ENCODE measurements around the gene PTGS2.
"Not testable (repeated sequence)": the region's sequence is repeated elsewhere in the genome, so short reads cannot be mapped to it uniquely, and the experiment has no call there.

PTGS2 gene

DNA sequence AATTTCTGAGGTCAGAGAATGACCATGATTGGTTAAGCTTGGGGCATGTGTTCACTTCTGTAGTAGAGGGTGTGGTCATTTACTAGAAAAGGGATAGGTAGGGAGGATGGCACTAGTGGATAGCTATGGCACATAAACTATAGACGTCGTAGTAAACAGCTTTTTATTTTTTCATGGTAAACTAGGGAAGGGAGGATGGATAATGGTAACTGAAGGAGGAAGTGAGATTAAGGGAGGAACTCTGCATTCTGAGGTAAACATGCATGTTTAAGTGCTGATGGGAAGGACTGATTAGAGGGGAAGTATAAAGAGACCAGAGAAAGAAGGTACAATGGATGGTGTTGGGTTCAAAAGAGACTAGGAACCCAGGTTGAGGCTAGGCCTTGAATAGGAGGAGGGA is 26.9 kb downstream of the PTGS2 start:
- H3K36me3 Mint-ChIP-seq (ENCODE audit: low read depth): no peaks in the 10 kb centered on the region
- no peak overlapping the region for H3K27ac Mint-ChIP-seq
- H3K27me3 Mint-ChIP-seq: peaks cover 3% of the 10 kb centered on the region
- no peaks in the 10 kb centered on the region for H3K4me1 Mint-ChIP-seq (ENCODE audit: low read depth)
- peaks cover 7% of the 10 kb centered on the region for H3K9me3 Mint-ChIP-seq
- H3K4me3 Mint-ChIP-seq: no peak overlapping the region

GRCh38 chr1:186648613-186649012 is 31.6 kb downstream of the PTGS2 start:
- H3K27ac Mint-ChIP-seq: no peak overlapping the region
- no peaks in the 10 kb centered on the region for H3K4me1 Mint-ChIP-seq (ENCODE audit: low read depth)
- no peaks in the 10 kb centered on the region for H3K36me3 Mint-ChIP-seq (ENCODE audit: low read depth)
- no peaks in the 10 kb centered on the region for H3K9me3 Mint-ChIP-seq
- H3K4me3 Mint-ChIP-seq: no peak overlapping the region
- H3K27me3 Mint-ChIP-seq: peaks cover 3% of the 10 kb centered on the region

DNA sequence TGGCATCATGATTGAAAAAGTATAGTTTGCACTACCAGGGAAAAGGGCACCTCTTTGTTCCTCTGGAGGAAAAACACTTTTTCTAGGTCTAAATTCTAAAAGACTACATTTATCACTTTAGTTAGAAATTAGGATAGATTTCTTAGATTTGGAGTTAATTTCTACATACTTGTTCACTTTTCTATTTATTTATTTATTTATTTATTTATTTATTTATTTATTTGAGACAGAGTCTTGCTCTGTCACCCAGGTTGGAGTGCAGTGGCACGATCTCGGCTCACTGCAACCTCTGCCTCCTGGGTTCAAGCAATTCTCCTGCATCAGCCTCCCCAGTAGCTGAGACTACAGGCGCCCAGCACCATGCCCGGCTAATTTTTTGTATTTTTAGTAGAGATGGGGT is 32.2 kb downstream of the PTGS2 start:
- not testable (repeated sequence) for H3K4me3 Mint-ChIP-seq; H3K36me3 Mint-ChIP-seq (ENCODE audit: low read depth); H3K27me3 Mint-ChIP-seq; H3K4me1 Mint-ChIP-seq (ENCODE audit: low read depth); H3K9me3 Mint-ChIP-seq; H3K27ac Mint-ChIP-seq

DNA sequence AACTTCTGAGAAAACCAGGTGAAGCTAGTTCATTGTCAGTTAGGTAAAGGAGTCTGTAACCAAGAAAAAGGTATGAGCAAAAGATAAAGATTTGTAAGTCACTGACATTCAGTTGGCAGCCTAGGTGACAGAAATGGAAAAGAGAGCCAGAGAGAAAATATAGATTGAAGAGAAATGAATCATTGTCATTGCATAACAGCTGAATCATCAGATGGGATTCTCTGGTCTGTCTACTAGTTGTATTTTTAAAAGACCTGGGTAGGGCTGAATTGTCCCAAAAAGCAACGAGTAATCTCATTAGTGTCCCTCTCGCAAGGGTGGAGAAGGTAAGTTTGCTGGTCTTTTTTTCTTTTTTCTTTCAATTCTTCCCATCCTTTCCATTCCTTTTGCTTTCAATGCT is 36.6 kb downstream of the PTGS2 start:
- Mint-ChIP-seq H3K4me3 (no peak overlapping the region), H3K27me3 (no peaks in the 10 kb centered on the region), H3K36me3 (ENCODE audit: low read depth) (no peaks in the 10 kb centered on the region), H3K4me1 (ENCODE audit: low read depth) (no peaks in the 10 kb centered on the region), H3K9me3 (no peaks in the 10 kb centered on the region), H3K27ac (no peak overlapping the region)

GRCh38 chr1:186637567-186637966 is 42.7 kb downstream of the PTGS2 start:
- not testable (repeated sequence) for H3K27ac Mint-ChIP-seq; H3K4me3 Mint-ChIP-seq; H3K36me3 Mint-ChIP-seq (ENCODE audit: low read depth); H3K4me1 Mint-ChIP-seq (ENCODE audit: low read depth); H3K27me3 Mint-ChIP-seq; H3K9me3 Mint-ChIP-seq

DNA sequence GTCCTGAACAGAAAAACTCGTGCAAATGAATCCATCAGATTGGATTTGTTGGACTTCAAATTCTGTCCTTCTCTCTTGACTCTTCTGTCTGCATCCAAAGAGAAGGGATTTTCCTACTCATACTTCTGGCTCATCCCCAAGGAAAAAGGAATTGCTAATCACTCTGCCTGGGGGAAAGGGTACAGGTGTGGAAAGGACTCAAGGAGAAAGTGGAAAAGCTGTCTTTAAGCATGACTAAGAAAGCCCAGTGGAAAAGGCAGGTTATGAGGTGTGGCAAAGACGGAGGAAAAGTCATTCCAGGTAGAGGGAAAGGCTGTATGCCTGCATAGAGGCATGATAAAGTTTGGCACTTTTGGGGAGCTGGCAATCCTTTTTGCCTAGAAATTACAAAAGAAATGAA is 43.4 kb downstream of the PTGS2 start:
- Mint-ChIP-seq H3K9me3 (no peaks in the 10 kb centered on the region), H3K36me3 (ENCODE audit: low read depth) (no peaks in the 10 kb centered on the region), H3K27ac (no peak overlapping the region), H3K4me1 (ENCODE audit: low read depth) (no peaks in the 10 kb centered on the region), H3K4me3 (no peak overlapping the region), H3K27me3 (peaks cover 6% of the 10 kb centered on the region)

- Mint-ChIP-seq H3K27me3 (peaks cover 9% of the 10 kb centered on the region), H3K4me3 (no peak overlapping the region), H3K4me1 (ENCODE audit: low read depth) (no peaks in the 10 kb centered on the region), H3K36me3 (ENCODE audit: low read depth) (no peaks in the 10 kb centered on the region), H3K27ac (no peak overlapping the region), H3K9me3 (no peaks in the 10 kb centered on the region)
These were observed 45.7 kb downstream of the PTGS2 start for GRCh38 chr1:186634511-186634910.

DNA sequence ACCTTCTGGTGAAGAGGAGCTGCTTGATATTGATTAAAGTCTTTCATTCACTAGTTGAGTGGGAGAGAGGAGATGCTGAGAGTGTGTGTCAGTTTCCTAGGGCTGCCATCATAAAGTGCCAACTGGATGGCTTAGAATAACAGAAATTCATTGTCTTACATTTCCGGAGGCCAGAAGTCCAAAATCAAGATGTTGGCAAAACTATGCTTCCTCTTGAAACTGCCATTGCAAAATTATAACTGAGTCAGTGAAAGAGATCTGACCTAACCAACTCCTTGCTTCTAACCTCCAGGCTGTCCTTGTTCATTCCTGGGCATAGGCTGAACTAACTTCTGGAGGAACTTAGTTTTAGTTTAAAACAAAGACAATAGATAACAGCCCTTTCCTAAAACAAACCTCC is 47.1 kb downstream of the PTGS2 start:
- Mint-ChIP-seq H3K27me3 (peaks cover 9% of the 10 kb centered on the region), H3K9me3 (no peaks in the 10 kb centered on the region), H3K4me1 (ENCODE audit: low read depth) (no peaks in the 10 kb centered on the region), H3K27ac (no peak overlapping the region), H3K4me3 (no peak overlapping the region), H3K36me3 (ENCODE audit: low read depth) (no peaks in the 10 kb centered on the region)

GRCh38 chr1:186629341-186629740 is 50.9 kb downstream of the PTGS2 start:
- Mint-ChIP-seq H3K27ac (no peak overlapping the region), H3K27me3 (peaks cover 8% of the 10 kb centered on the region), H3K4me1 (ENCODE audit: low read depth) (no peaks in the 10 kb centered on the region), H3K4me3 (no peak overlapping the region), H3K36me3 (ENCODE audit: low read depth) (no peaks in the 10 kb centered on the region), H3K9me3 (no peaks in the 10 kb centered on the region)

GRCh38 chr1:186628910-186629309 is 51.3 kb downstream of the PTGS2 start:
- H3K9me3 Mint-ChIP-seq: no peaks in the 10 kb centered on the region
- H3K27me3 Mint-ChIP-seq: peaks cover 8% of the 10 kb centered on the region
- no peak overlapping the region for H3K4me3 Mint-ChIP-seq
- H3K27ac Mint-ChIP-seq: no peak overlapping the region
- H3K36me3 Mint-ChIP-seq (ENCODE audit: low read depth): no peaks in the 10 kb centered on the region
- no peaks in the 10 kb centered on the region for H3K4me1 Mint-ChIP-seq (ENCODE audit: low read depth)

DNA sequence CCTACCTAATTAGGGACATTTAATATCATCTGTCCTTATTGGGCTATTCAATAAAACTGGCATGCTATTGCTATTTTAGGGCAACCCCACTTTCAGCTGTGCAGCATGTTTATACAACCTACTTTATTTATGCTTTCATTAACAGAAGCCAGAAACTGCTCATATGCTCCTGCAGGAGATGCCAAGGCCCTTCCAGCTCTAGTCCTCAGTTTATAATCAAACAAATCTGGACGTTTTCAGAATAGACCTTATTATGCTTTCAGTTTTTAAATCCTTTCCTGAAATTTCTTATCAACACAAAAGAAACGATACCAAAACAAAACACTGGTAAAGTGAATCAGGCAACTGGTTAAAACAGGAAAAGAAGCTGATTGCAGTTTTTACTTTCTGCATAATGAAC is 53.2 kb downstream of the PTGS2 start:
- H3K4me1 Mint-ChIP-seq (ENCODE audit: low read depth): no peaks in the 10 kb centered on the region

DNA sequence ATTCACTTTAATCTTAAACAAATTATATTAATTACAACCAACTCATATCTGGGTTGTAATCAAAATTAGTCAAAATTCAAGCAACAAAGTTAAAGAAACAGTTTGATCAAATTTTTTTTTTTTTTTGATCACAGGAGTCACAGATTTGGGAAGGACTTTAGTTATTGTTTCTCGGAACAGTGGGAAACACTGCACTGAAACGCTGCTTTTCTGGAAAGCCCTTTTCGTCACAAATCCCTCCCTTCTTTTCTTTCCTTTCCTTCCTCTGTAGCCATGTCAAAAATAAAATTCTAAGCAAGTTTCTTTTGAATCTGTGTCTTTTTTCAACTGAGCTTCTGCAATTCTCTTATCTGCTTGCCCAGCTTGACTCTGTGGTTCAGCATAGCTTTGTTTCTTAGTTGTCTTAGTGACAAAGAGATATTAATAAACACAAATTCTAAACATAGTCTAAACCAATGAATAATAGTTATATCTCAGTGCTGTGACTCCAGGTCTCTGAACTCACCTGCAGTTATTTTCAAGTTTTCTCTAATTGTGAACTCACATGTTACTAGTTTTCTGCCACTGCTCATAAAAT is 53.8 kb downstream of the PTGS2 start:
- Mint-ChIP-seq H3K9me3 (no peaks in the 10 kb centered on the region), H3K36me3 (ENCODE audit: low read depth) (no peaks in the 10 kb centered on the region), H3K27me3 (peaks cover 11% of the 10 kb centered on the region), H3K4me1 (ENCODE audit: low read depth) (peaks cover 2% of the 10 kb centered on the region), H3K4me3 (no peak overlapping the region), H3K27ac (no peak overlapping the region)

More for the DNA sequence above, 53.2 kb downstream of the PTGS2 start:
- H3K27me3 Mint-ChIP-seq: peaks cover 11% of the 10 kb centered on the region
- no peak overlapping the region for H3K4me3 Mint-ChIP-seq
- H3K36me3 Mint-ChIP-seq (ENCODE audit: low read depth): no peaks in the 10 kb centered on the region
- no peak overlapping the region for H3K27ac Mint-ChIP-seq
- H3K9me3 Mint-ChIP-seq: no peaks in the 10 kb centered on the region

GRCh38 chr1:186623551-186623950 is 56.7 kb downstream of the PTGS2 start:
- peaks cover 12% of the 10 kb centered on the region for H3K4me1 Mint-ChIP-seq (ENCODE audit: low read depth)
- H3K9me3 Mint-ChIP-seq: no peaks in the 10 kb centered on the region

More at GRCh38 chr1:186623551-186623950, 56.7 kb downstream of the PTGS2 start:
- Mint-ChIP-seq H3K36me3 (ENCODE audit: low read depth) (no peaks in the 10 kb centered on the region), H3K27ac (no peak overlapping the region), H3K4me3 (no peak overlapping the region), H3K27me3 (peaks cover 8% of the 10 kb centered on the region)

All from stimulated activated naive CD8-positive, alpha-beta T cell treated with anti-CD3 and anti-CD28 coated beads, Interleukin-15, Interleukin-2, amounts not matched to agents 100 ng/mL and 50 ng/mL, for 24 hours (primary cell).